ENCODE data around the gene COPS3.

- TF ChIP-seq CTCF (IDR thresholded peaks at IDR 0.05; ENCODE audit: borderline replicate concordance, extremely low read depth, low read length, poor library complexity, severe bottlenecking) (no peak), EZH2 (IDR thresholded peaks at IDR 0.05; ENCODE audit: borderline replicate concordance, low read depth, low read length, severe bottlenecking) (no peak)
These were observed 41.2 kb downstream of the COPS3 start for GRCh38 chr17:17239832-17240231.

Data from DND-41 (cell line).